Stimulated activated CD8-positive, alpha-beta memory T cell treated with anti-CD3 and anti-CD28 coated beads, Interleukin-4, amount 100 ng/mL, for 4 hours (primary cell): ENCODE measurements around the gene KLHL1.
"Not testable (repeated sequence)": the region's sequence is repeated elsewhere in the genome, so short reads cannot be mapped to it uniquely, and the experiment has no call there.

Source experiments
- DNase-seq, 2 donors: peaks; one replicate each; pipeline ENCODE4 v3.0.0-alpha.2; 2020; ENCODE audit warnings: low read depth in 2 of 2, low spot score in 1 of 2

Gene KLHL1, protein sequence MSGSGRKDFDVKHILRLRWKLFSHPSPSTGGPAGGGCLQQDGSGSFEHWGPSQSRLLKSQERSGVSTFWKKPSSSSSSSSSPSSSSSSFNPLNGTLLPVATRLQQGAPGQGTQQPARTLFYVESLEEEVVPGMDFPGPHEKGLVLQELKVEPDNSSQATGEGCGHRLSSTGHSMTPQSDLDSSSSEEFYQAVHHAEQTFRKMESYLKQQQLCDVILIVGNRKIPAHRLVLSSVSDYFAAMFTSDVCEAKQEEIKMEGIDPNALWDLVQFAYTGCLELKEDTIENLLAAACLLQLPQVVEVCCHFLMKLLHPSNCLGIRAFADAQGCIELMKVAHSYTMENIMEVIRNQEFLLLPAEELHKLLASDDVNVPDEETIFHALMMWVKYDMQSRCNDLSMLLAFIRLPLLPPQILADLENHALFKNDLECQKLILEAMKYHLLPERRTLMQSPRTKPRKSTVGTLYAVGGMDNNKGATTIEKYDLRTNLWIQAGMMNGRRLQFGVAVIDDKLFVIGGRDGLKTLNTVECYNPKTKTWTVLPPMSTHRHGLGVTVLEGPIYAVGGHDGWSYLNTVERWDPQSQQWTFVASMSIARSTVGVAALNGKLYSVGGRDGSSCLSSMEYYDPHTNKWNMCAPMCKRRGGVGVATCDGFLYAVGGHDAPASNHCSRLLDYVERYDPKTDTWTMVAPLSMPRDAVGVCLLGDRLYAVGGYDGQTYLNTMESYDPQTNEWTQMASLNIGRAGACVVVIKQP

GRCh38 chr13:70108356-70109105, at the start of gene KLHL1:
KLHL1 (minus strand) TSS chr13:70108452; CDS start chr13:70107699, 753 bp downstream.
- no peak for DNase-seq

- DNase-seq = not testable (repeated sequence)
These were observed 34.4 kb upstream of the KLHL1 start for GRCh38 chr13:70142658-70143057.

- DNase-seq = no peak
These were observed 19.8 kb upstream of the KLHL1 start for GRCh38 chr13:70128098-70128497.

DNA sequence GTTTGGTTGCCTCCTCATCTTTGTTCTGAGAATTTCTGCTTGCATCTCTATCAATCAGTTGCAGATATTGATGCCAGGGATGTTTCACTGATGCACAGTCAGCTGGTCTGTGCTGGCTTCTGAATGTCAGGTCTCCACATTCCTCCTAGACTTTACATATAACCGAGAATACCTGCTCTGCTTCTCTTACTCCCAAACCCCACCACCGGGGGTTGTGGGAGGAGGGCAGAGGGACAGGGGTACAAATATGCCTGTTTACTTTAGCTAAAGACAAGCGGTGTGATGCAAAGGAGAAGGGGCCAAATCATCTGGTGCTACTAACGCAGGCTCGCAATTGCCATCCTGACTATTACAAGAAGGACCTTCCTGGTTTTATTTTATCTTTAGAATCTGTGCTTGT, 17.4 kb upstream of the KLHL1 start:
- no peak for DNase-seq

DNA sequence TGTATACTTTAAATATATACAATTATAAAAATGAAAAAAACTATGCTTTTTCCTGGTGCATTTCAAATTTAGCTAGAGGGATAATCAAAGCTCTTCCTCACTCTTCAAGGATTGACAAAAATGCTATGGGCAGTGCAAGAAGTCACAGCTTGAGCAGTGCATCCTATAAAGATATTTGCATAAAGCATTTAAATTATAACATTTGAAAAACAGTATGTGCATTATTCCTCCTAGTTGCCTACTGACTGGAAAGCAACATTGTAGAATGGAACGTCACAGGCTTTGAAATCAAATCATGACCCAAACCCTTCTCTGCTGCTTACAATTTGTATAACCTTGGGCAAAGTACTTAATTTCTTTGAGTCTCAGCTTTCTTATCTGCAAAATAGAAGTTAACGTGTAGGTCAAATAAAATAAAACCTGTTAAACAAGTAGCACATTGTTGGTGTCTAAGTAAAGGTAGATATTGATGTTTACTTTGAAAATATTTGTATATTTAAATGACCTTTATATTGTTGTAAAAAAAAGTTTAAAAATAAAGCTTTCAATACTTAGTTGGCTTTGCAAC, 9.2 kb upstream of the KLHL1 start:
- DNase-seq = no peak

GRCh38 chr13:70107498-70108281, 562 bp downstream of the KLHL1 start, which contains the start of gene ATXN8OS:
ATXN8OS (plus strand) TSS chr13:70107826.
- no peak for DNase-seq

GRCh38 chr13:70107125-70107497, 1.1 kb downstream of the KLHL1 start:
- no peak for DNase-seq

DNA sequence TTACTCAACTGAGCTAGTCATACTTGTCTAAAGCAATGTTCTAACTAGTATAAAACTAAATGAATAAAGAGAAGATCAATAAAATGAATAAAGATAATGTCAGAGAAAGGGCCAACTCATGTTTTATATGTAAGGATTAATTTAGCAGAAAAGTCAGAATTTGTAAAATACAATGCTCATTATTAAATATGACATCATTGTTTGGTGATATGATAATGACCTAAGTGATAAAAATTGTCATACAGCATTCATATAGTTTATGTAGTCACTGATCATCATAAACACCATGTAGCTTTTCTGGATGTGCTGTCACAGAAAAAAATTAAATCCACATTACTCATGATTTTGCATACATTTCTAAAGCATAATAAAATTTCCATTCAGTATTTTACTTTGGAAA, 3.8 kb downstream of the KLHL1 start:
- DNase-seq = no peak

DNA sequence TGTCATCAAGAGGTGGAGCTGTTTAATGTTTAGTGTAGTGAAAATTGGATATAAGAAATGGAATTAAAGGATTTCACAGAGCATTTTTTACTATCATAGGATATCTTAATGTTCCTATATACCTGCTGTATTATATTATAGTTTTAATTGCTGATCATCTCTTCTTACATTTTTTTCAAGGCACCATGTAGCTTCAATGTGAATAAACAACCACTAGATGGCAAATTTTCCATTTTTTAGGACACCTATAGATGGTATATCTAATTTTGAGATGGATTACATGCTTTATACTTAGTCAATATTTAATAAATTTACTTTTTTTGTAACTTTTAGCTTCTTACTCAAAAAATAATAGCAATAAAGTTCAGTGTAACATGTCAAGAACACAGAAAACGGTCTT, 9.6 kb downstream of the KLHL1 start:
- no peak for DNase-seq

DNA sequence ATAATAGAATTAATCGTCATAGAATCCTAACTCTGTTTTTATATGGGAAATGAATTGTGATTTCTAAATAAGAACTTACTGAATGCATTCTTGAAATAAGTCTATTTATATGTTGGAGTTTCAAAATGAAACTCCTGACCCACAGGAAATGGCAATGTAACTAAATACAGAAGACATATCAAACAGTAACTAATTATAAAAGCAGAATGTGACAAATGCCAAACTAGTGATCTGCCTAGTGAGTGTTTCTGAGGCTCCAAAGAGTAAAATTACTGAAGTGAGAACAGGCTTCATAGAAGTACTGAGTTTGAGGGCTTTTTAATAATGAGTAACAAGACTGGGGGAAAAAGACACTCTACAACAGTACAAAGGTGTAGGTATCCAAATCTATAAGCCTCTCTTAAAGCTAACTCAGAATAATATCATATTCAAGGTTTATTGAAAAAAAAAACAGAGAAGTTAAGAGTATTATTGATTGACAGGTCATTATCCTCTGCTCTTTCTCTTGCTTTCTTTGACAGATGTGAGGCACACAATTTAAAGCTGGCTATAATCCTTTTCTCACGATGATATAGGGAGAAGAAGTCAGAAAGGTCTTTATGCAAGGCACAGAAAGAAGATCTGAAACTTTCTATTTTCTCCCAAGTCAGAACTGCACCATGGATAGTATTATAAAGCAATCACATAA, 18.1 kb downstream of the KLHL1 start:
- DNase-seq = no peak

GRCh38 chr13:70088926-70089325, 19.3 kb downstream of the KLHL1 start:
- no peak for DNase-seq

GRCh38 chr13:70087247-70087646, 21.0 kb downstream of the KLHL1 start:
- no peak for DNase-seq

- DNase-seq = no peak
These were observed 28.2 kb downstream of the KLHL1 start for GRCh38 chr13:70080012-70080411.

- DNase-seq = no peak
These were observed 53.7 kb downstream of the KLHL1 start for GRCh38 chr13:70054572-70054971.

- DNase-seq = no peak
These were observed 56.7 kb downstream of the KLHL1 start for GRCh38 chr13:70051531-70051930.

- DNase-seq = no peak
These were observed 64.6 kb downstream of the KLHL1 start for GRCh38 chr13:70043685-70044084.

- no peak for DNase-seq
These were observed 66.1 kb downstream of the KLHL1 start for GRCh38 chr13:70042193-70042592.

GRCh38 chr13:70034286-70034685, 74.0 kb downstream of the KLHL1 start:
- no peak for DNase-seq

DNA sequence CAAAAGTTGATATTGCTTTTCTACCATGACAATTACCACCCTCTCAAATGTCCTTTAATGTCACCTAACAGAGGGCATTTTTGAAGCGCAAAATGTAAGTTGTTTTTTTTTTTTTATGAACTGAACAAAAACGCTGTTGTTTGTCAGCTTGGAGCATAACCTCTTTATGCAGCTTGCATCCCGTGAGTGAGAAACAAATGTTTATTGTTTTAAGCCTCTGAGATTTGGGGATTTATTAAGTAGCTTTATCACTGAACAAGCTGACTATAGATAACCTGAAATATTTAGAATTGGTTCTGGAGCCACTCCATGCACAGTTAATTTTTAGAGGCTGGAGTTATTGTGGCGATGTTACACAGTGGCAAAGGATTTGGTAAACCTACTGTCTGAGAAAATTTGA, 80.7 kb downstream of the KLHL1 start:
- DNase-seq = no peak

DNA sequence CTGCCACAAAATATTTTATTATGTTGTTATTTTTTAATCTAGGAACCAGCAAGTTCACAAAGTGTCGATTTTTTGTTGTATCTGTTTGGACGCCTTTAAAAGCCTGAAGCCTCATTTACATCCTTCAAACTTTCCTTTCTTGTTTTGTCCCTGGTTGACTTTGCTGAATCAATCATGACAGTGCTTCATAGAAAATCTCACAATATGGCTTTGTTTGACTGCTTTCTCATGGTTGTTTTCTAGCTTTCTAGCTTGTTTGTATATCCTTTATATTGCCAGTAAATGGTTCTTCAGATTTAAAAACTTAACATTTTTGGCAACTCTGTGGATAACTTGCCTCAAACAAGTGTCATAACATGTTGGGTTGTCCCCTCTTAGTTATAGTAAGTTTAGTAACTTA, 84.7 kb downstream of the KLHL1 start:
- DNase-seq = no peak
